WTC11 (cell line): ENCODE data around the gene GALR3. TPM values are rescaled to one million over a fixed set of nuclear protein-coding genes. Genes with fewer than 3 reads are reported as not detected.

Experiments used
- ATAC-seq: fragments of 200-7000 bp; cut with Tn5 transposase; 2 replicates; pipeline ENCODE4 v1.10.0; 2021; ENCODE audit warnings: mild to moderate bottlenecking, moderate library complexity
- CTCF ChIA-PET: fragments of 300-600 bp; sonication (Branson Sonifier 250); formaldehyde crosslinking; loops from one replicate; lab custom pipeline; 2021; ENCODE audit warnings: antibody characterized with exemption; lab: Charles Lee
- POLR2A ChIA-PET: fragments of 350-600 bp; sonication (Branson Sonifier 250); formaldehyde crosslinking; loops from one replicate; lab custom pipeline; 2021; ENCODE audit warnings: antibody characterized with exemption; lab: Charles Lee
- DNase-seq: peaks from one replicate; pipeline ENCODE4 v3.0.0; 2021; ENCODE audit warnings: low spot score
- H3K27ac Mint-ChIP-seq: 2 replicates; pipeline ENCODE4 v1.8.0; 2021; ENCODE audit warnings: mixed read lengths
- H3K27me3 Mint-ChIP-seq: 2 replicates; pipeline ENCODE4 v1.8.0; 2021; ENCODE audit warnings: low read depth, mild to moderate bottlenecking, moderate library complexity, mixed read lengths
- H3K36me3 Mint-ChIP-seq: 2 replicates; pipeline ENCODE4 v1.8.0; 2021; ENCODE audit warnings: mixed read lengths
- H3K4me1 Mint-ChIP-seq: 2 replicates; pipeline ENCODE4 v1.8.0; 2022; ENCODE audit warnings: mixed read lengths
- H3K4me3 Mint-ChIP-seq: 2 replicates; pipeline ENCODE4 v1.8.0; 2021; ENCODE audit warnings: mild to moderate bottlenecking, moderate library complexity, mixed read lengths
- H3K9me3 Mint-ChIP-seq: 2 replicates; pipeline ENCODE4 v1.8.0; 2021; ENCODE audit warnings: mixed read lengths
- AFF4 ChIP-seq: sonication (generic); formaldehyde crosslinking; IDR thresholded peaks from 2 replicates; pipeline ENCODE4 v1.8.1; 2023; ENCODE audit warnings: mild to moderate bottlenecking, missing genetic modification reagents, borderline replicate concordance
- ATF2 ChIP-seq: sonication (generic); formaldehyde crosslinking; IDR thresholded peaks from 2 replicates; pipeline ENCODE4 v1.8.1; 2022; ENCODE audit warnings: low read depth, missing genetic modification reagents, borderline replicate concordance
- CREB1 ChIP-seq: sonication (generic); formaldehyde crosslinking; IDR thresholded peaks from 2 replicates; pipeline ENCODE4 v1.8.0; 2023; ENCODE audit warnings: mild to moderate bottlenecking, missing genetic modification reagents
- ETV6 ChIP-seq: sonication (generic); formaldehyde crosslinking; IDR thresholded peaks from 2 replicates; pipeline ENCODE4 v1.8.1; 2022; ENCODE audit warnings: mild to moderate bottlenecking, missing genetic modification reagents
- FOXJ3 ChIP-seq: sonication (generic); formaldehyde crosslinking; IDR thresholded peaks from 2 replicates; pipeline ENCODE4 v1.9.0; 2021; ENCODE audit warnings: missing genetic modification reagents, mild to moderate bottlenecking, borderline replicate concordance
- FOXP4 ChIP-seq: sonication (generic); formaldehyde crosslinking; IDR thresholded peaks from 2 replicates; pipeline ENCODE4 v1.8.0; 2022; ENCODE audit warnings: mild to moderate bottlenecking, missing genetic modification reagents
- HMGA2 ChIP-seq: fragments of 250-450 bp; sonication (Bioruptor Pico); IDR thresholded peaks from 2 replicates; pipeline ENCODE4 v1.4.0; 2021; ENCODE audit warnings: mild to moderate bottlenecking, moderate library complexity
- KAT7 ChIP-seq: sonication (generic); formaldehyde crosslinking; IDR thresholded peaks from 2 replicates; pipeline ENCODE4 v1.8.1; 2023; ENCODE audit warnings: missing genetic modification reagents, mild to moderate bottlenecking, borderline replicate concordance
- NR1H2 ChIP-seq: sonication (generic); formaldehyde crosslinking; IDR thresholded peaks from 2 replicates; pipeline ENCODE4 v1.9.0; 2021; ENCODE audit warnings: mild to moderate bottlenecking, moderate library complexity, missing genetic modification reagents
- PRDM15 ChIP-seq: sonication (generic); formaldehyde crosslinking; IDR thresholded peaks from 2 replicates; pipeline ENCODE4 v1.8.0; 2022; ENCODE audit warnings: missing genetic modification reagents
- RELA ChIP-seq: sonication (generic); formaldehyde crosslinking; IDR thresholded peaks from 2 replicates; pipeline ENCODE4 v1.8.1; 2022; ENCODE audit warnings: missing genetic modification reagents, mild to moderate bottlenecking, borderline replicate concordance
- RORB ChIP-seq: fragments of 250-450 bp; sonication (Bioruptor Pico); IDR thresholded peaks from 2 replicates; pipeline ENCODE4 v1.9.0; 2021; ENCODE audit warnings: mild to moderate bottlenecking
- STAT6 ChIP-seq: sonication (generic); formaldehyde crosslinking; conservative IDR thresholded peaks from 2 replicates; pipeline ENCODE4 v1.8.1; 2023; ENCODE audit warnings: mild to moderate bottlenecking, low read depth, missing genetic modification reagents, moderate library complexity
- ZMAT4 ChIP-seq: fragments of 250-450 bp; sonication (Bioruptor Pico); IDR thresholded peaks from 2 replicates; pipeline ENCODE4 v1.9.0; 2021; ENCODE audit warnings: mild to moderate bottlenecking
- ZNF138 ChIP-seq: sonication (generic); formaldehyde crosslinking; conservative IDR thresholded peaks from 2 replicates; pipeline ENCODE4 v1.8.1; 2022; ENCODE audit warnings: mild to moderate bottlenecking, moderate library complexity, missing genetic modification reagents
- ZNF425 ChIP-seq: fragments of 250-450 bp; sonication (Bioruptor Pico); conservative IDR thresholded peaks from 2 replicates; pipeline ENCODE4 v1.9.0; 2021; ENCODE audit warnings: mild to moderate bottlenecking
- total RNA-seq: library from RNA; stranded (reverse); gene quantifications from 3 replicates; pipeline ENCODE4 v1.2.3, GENCODE V29; 2021

Gene GALR3
- total RNA-seq, 1 experiment from 2014 or later: 0.79 TPM

GRCh38 chr22:37848587-37849088 lies 25.5 kb downstream of the GALR3 start:
- DNase-seq (no peak), ATAC-seq (no peak)
- peak overlapping the region; percentile 93 for H3K27ac Mint-ChIP-seq
- H3K36me3 Mint-ChIP-seq: peaks cover 27% of the 10 kb centered on the region
- H3K4me1 Mint-ChIP-seq: peaks cover 21% of the 10 kb centered on the region
- peak overlapping the region; percentile 84 for H3K4me3 Mint-ChIP-seq
- no peak for TF ChIP-seq ZNF138 (CRISPR knock-in tag)
- no peak for TF ChIP-seq HMGA2
- no peak for TF ChIP-seq NR1H2
- TF ChIP-seq FOXP4: no peak
- TF ChIP-seq STAT6 (CRISPR knock-in tag): no peak
- TF ChIP-seq AFF4 (CRISPR knock-in tag): no peak
- no peak for TF ChIP-seq PRDM15
- no peaks in the 10 kb centered on the region for H3K27me3 Mint-ChIP-seq
- POLR2A ChIA-PET: no interaction called here
- H3K9me3 Mint-ChIP-seq: peaks cover 5% of the 10 kb centered on the region; the same call in 1 of the 2 replicates
- CTCF ChIA-PET: interaction anchor here (0.6 to 2.1 kb wide), 3 partner anchors 14 to 31 kb away, joined by 3 to 7 read pairs (median 6); no protein-coding TSS in a partner anchor

- DNase-seq (peak; percentile 85), ATAC-seq (peak; percentile 67)
- Mint-ChIP-seq H3K27ac (peak within 1 kb of the TSS; percentile 93), H3K4me3 (peak within 1 kb of the TSS; percentile 84), H3K27me3 (no peaks in the 10 kb centered on the region), H3K9me3 (peaks cover 5% of the 10 kb centered on the region; the same call in 1 of the 2 replicates), H3K36me3 (peaks cover 32% of the 10 kb centered on the region), H3K4me1 (peaks cover 21% of the 10 kb centered on the region)
- ChIA-PET CTCF (interaction anchor here (1.2 to 2.1 kb wide), 3 partner anchors 14 to 42 kb away, joined by 3 to 7 read pairs (median 6); partner anchors contain the start of gene GCAT), POLR2A (no interaction called here)
- TF ChIP-seq ZMAT4 (no peak), KAT7 (CRISPR knock-in tag) (0 out of 2 replicates have a peak, but pooled peaks have one; percentile 52), ATF2 (CRISPR knock-in tag) (no peak), ETV6 (CRISPR knock-in tag) (no peak; the same call in 1 of the 2 replicates), RELA (0 out of 2 replicates have a peak, but pooled peaks have one; percentile 50), CREB1 (no peak), FOXJ3 (CRISPR knock-in tag) (no peak), ZNF425 (no peak), RORB (CRISPR knock-in tag) (no peak)
These were observed 26.0 kb downstream of the GALR3 start, which contains the start of gene EIF3L for GRCh38 chr22:37849089-37849751. TSS of gene EIF3L (plus strand) at chr22:37849419. CDS start at chr22:37849450, 31 bp downstream.
